Fibroblast of skin of left quadriceps (primary cell): ENCODE measurements around the gene CDCP1.
"Not testable (repeated sequence)": the region's sequence is repeated elsewhere in the genome, so short reads cannot be mapped to it uniquely, and the experiment has no call there.

ENCODE experiments used
- DNase-seq, 2 experiments: peaks; one replicate each; pipeline ENCODE4 v3.0.0-alpha.2; 2013; ENCODE audit warnings: low read depth in 2 of 2

The CDCP1 gene

GRCh38 chr3:45173776-45174175 is 27.6 kb upstream of the CDCP1 start:
- DNase-seq: no peak

GRCh38 chr3:45171283-45171682 is 25.1 kb upstream of the CDCP1 start:
- no peak for DNase-seq

- no peak for DNase-seq
Measured at GRCh38 chr3:45170096-45170495, 23.9 kb upstream of the CDCP1 start.

GRCh38 chr3:45169125-45169904 is 23.1 kb upstream of the CDCP1 start:
- no peak for DNase-seq

GRCh38 chr3:45168451-45168850 is 22.3 kb upstream of the CDCP1 start:
- DNase-seq: no peak

GRCh38 chr3:45167011-45167911 is 21.1 kb upstream of the CDCP1 start:
- peak; percentile 57 to 60 for DNase-seq

- no peak for DNase-seq
Measured at GRCh38 chr3:45166321-45166879, 20.2 kb upstream of the CDCP1 start.

GRCh38 chr3:45165497-45166283 is 19.5 kb upstream of the CDCP1 start:
- no peak for DNase-seq

GRCh38 chr3:45164056-45164455 is 17.9 kb upstream of the CDCP1 start:
- no peak for DNase-seq

- DNase-seq: no peak
Measured at GRCh38 chr3:45163481-45163880, 17.3 kb upstream of the CDCP1 start.

- DNase-seq: no peak
Measured at GRCh38 chr3:45154641-45155147, 8.5 kb upstream of the CDCP1 start.

GRCh38 chr3:45153658-45154437 is 7.7 kb upstream of the CDCP1 start:
- DNase-seq: no peak

- no peak for DNase-seq
Measured at GRCh38 chr3:45152307-45152706, 6.1 kb upstream of the CDCP1 start.

GRCh38 chr3:45151100-45151499 is 4.9 kb upstream of the CDCP1 start:
- DNase-seq: no peak

GRCh38 chr3:45148921-45149320 is 2.7 kb upstream of the CDCP1 start:
- no peak for DNase-seq

GRCh38 chr3:45145223-45145622 is 955 bp downstream of the CDCP1 start:
- DNase-seq: no peak

GRCh38 chr3:45143673-45144671 is 2.2 kb downstream of the CDCP1 start:
- no peak for DNase-seq

- DNase-seq: not testable (repeated sequence)
Measured at GRCh38 chr3:45140770-45141155, 5.4 kb downstream of the CDCP1 start.

- no peak for DNase-seq
Measured at GRCh38 chr3:45140141-45140769, 5.9 kb downstream of the CDCP1 start.
